ENCODE measurements around the gene LCN1.
"Not testable (repeated sequence)": the region's sequence is repeated elsewhere in the genome, so short reads cannot be mapped to it uniquely, and the experiment has no call there.

The LCN1 gene

GRCh38 chr9:135533113-135533512, 11.9 kb downstream of the LCN1 start:
- TF ChIP-seq GATA2 (IDR thresholded peaks at IDR 0.05; ENCODE audit: low read depth, low read length): no peak
- TF ChIP-seq GATA3 (IDR thresholded peaks at IDR 0.05; ENCODE audit: low read depth, low read length): no peak

DNA sequence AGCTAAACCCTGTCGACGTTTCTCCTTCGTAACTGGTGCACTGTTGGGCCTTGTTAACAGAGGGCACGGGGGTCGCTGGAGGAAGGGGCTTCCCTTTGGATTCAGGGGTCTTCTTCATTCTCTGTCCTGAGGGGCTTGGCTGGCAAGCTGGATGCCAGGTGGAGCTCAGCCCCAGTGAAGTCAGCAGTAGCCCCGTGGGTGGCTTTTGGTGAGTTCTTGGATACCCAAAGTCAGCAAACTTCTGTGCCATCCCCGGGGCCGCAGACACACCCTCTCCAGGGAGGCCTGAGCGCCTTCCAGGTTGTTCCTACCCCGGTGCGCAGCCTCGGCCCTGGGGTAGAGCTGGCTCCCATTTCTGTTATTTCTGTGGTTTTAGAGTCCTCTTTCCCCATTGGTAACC, 12.4 kb downstream of the LCN1 start:
- TF ChIP-seq GATA2 (IDR thresholded peaks at IDR 0.05; ENCODE audit: low read depth, low read length) (no peak), GATA3 (IDR thresholded peaks at IDR 0.05; ENCODE audit: low read depth, low read length) (no peak)

DNA sequence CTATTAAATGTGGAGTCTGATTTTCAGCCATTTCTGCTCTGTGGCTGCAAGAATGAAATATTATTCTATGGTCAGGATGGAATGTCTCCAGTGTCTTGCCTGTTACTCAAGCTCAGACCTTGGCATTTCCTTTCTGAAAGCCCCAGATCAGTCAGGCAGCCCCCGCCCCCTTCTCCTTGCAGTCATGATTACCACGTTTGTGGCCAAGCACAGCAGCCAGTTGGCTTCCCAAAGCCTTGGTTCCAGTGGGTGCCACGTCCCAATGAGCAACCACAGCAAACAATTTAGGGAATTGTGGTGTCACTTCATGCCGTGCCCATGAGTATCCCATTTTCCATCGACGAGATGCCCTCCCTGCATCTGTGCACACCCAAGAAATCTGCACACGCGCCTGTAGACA, 15.0 kb downstream of the LCN1 start:
- TF ChIP-seq GATA3 (IDR thresholded peaks at IDR 0.05; ENCODE audit: low read depth, low read length) (no peak), GATA2 (IDR thresholded peaks at IDR 0.05; ENCODE audit: low read depth, low read length) (no peak)

- TF ChIP-seq GATA2 (IDR thresholded peaks at IDR 0.05; ENCODE audit: low read depth, low read length) (no peak), GATA3 (IDR thresholded peaks at IDR 0.05; ENCODE audit: low read depth, low read length) (no peak)
Observed at GRCh38 chr9:135544981-135545635, 23.9 kb downstream of the LCN1 start.

DNA sequence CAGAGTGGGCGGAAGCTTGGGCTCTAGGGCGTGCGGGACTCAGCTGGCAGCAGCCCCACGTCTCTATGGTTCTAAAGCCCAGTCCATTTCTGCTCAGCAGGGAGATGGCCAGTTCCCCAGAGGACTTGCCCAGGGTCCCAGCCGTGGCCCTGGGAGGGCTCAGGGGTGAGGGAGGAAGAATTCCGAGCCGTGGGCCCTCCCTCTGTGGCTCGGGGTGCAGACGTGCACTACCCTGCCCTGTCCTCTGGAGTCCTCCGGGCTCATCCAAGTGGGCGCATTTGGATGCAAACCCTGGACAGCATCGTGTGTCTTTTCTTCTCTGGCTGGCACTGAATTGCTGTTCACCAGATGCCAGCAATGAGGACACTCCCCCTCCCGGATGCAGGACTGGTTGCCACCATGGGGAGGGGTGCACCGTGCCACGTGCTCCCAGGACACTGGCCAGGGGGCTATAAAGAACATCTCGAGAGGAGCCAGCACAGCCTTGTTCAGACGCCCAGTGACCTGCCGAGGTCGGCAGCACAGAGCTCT, 24.5 kb downstream of the LCN1 start, which contains the start of gene OBP2A:
Gene OBP2A, plus strand, starts transcription at position 481 of the 531 bp plus-strand sequence. CDS start 55 bp downstream, outside the sequence.
- not testable (repeated sequence) for TF ChIP-seq GATA2, GATA3 (IDR thresholded peaks at IDR 0.05; ENCODE audit: low read depth, low read length)

DNA sequence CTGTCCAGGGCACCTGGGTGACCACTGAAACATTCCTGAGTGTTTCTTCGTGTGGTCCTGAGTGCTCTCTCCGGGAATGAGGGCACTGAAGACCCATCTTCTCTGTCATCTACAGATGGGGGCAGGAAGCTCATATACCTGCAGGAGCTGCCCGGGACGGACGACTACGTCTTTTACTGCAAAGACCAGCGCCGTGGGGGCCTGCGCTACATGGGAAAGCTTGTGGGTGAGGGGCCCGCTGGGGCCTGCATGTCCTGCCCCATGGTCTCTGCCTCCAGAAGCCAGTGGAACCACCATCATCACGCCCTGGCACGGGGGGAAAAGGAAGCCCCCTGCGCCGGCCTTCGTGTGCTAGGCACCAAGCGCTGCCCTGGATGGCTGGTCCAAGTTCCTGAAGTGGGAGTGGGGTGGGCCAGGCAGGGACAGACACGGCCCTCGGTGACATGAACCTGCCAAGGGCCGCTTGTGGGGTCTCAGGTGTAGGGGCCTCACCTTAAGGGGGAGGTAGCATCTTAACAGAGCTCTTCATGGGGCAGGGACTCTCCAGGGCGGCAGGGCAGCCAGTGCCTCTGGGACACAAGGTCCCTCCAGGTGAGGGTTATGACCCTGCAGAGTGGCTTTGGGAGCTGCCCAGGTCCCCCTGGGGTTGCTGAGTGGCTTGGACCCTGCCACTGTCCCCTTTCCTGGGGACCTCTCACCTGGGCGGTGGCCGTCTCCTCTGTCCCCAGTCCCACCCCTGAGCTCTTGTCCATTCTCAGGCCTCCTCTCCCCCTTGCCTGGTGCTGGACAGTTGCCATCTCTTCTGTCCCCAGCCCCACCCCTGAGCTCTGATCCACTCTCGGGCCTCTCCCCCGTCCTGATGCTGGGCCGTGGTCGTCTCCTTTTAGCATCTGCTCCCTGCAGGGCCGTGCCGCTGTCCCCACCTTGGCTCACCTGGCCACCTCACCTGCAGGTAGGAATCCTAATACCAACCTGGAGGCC, 26.8 kb downstream of the LCN1 start:
- TF ChIP-seq GATA3 (IDR thresholded peaks at IDR 0.05; ENCODE audit: low read depth, low read length) (no peak), GATA2 (IDR thresholded peaks at IDR 0.05; ENCODE audit: low read depth, low read length) (no peak)

GRCh38 chr9:135550344-135550918, 29.2 kb downstream of the LCN1 start:
- TF ChIP-seq GATA2 (IDR thresholded peaks at IDR 0.05; ENCODE audit: low read depth, low read length) (no peak), GATA3 (IDR thresholded peaks at IDR 0.05; ENCODE audit: low read depth, low read length) (no peak)

- TF ChIP-seq GATA2 (IDR thresholded peaks at IDR 0.05; ENCODE audit: low read depth, low read length): no peak
- no peak for TF ChIP-seq GATA3 (IDR thresholded peaks at IDR 0.05; ENCODE audit: low read depth, low read length)
Observed at GRCh38 chr9:135551031-135551430, 29.8 kb downstream of the LCN1 start.

GRCh38 chr9:135551456-135551855, 30.2 kb downstream of the LCN1 start:
- no peak for TF ChIP-seq GATA3 (IDR thresholded peaks at IDR 0.05; ENCODE audit: low read depth, low read length)

GRCh38 chr9:135552021-135552697, 30.9 kb downstream of the LCN1 start:
- TF ChIP-seq GATA3 (IDR thresholded peaks at IDR 0.05; ENCODE audit: low read depth, low read length) (no peak), GATA2 (IDR thresholded peaks at IDR 0.05; ENCODE audit: low read depth, low read length) (no peak)

DNA sequence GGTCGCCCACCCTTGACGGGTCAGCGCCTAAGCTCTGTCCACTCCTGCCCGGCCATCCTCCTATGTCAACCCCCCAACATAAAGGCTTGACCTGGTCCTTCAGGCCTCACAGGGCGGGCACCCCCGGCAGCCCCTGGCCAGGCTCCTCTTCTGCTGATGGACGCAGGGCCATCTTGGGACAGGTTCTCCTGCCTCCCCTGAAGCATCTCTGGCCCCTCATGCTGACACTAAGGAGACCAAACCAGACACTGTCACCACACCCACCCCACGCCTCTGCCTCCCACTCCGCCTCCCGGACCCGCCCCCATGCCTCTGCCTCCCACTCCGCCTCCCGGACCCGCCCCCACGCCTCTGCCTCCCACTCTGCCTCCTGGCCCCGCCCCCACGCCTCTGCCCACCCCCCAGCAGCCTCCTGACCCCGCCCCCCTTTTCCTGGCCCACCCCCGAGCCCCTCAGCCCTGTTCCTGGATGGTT, 31.5 kb downstream of the LCN1 start:
- no peak for TF ChIP-seq GATA2 (IDR thresholded peaks at IDR 0.05; ENCODE audit: low read depth, low read length)
- TF ChIP-seq GATA3 (IDR thresholded peaks at IDR 0.05; ENCODE audit: low read depth, low read length): no peak

- TF ChIP-seq GATA3 (IDR thresholded peaks at IDR 0.05; ENCODE audit: low read depth, low read length) (no peak), GATA2 (IDR thresholded peaks at IDR 0.05; ENCODE audit: low read depth, low read length) (no peak)
Observed at GRCh38 chr9:135554718-135555117, 33.5 kb downstream of the LCN1 start.

GRCh38 chr9:135555203-135555602, 34.0 kb downstream of the LCN1 start:
- TF ChIP-seq GATA2 (IDR thresholded peaks at IDR 0.05; ENCODE audit: low read depth, low read length) (no peak), GATA3 (IDR thresholded peaks at IDR 0.05; ENCODE audit: low read depth, low read length) (no peak)
